NB4 (cell line): Measurements from ENCODE around the gene VGF.

Experiments used
- DNase-seq: peaks from one replicate; pipeline ENCODE4 v3.0.0; 2010; ENCODE audit warnings: low read depth
- H3K4me3 ChIP-seq: one replicate; pipeline ENCODE4 v1.5.1; 2011; ENCODE audit warnings: mild to moderate bottlenecking, low read depth, low read length, moderate library complexity
- CTCF ChIP-seq: IDR thresholded peaks from one replicate; pipeline ENCODE4 v1.5.1; 2012; ENCODE audit warnings: low read depth, low read length
- MAX ChIP-seq: IDR thresholded peaks from 2 replicates; pipeline ENCODE4 v1.6.1; 2011; ENCODE audit warnings: low read depth, low read length
- MYC ChIP-seq: IDR thresholded peaks from 2 replicates; pipeline ENCODE4 v1.6.1; 2011; ENCODE audit warnings: low read depth, low read length
- POLR2A ChIP-seq: IDR thresholded peaks from 2 replicates; pipeline ENCODE4 v1.6.1; 2011; ENCODE audit warnings: mild to moderate bottlenecking; ENCODE audit not compliant: insufficient read length; ENCODE audit errors: extremely low read depth

VGF gene

GRCh38 chr7:101164071-101164840, 1.1 kb downstream of the VGF start:
- TF ChIP-seq CTCF: no peak
- no peak for TF ChIP-seq MYC
- no peak for TF ChIP-seq POLR2A
- no peak for TF ChIP-seq MAX
- H3K4me3 ChIP-seq: no peak overlapping the region
- DNase-seq: peak; percentile 47

DNA sequence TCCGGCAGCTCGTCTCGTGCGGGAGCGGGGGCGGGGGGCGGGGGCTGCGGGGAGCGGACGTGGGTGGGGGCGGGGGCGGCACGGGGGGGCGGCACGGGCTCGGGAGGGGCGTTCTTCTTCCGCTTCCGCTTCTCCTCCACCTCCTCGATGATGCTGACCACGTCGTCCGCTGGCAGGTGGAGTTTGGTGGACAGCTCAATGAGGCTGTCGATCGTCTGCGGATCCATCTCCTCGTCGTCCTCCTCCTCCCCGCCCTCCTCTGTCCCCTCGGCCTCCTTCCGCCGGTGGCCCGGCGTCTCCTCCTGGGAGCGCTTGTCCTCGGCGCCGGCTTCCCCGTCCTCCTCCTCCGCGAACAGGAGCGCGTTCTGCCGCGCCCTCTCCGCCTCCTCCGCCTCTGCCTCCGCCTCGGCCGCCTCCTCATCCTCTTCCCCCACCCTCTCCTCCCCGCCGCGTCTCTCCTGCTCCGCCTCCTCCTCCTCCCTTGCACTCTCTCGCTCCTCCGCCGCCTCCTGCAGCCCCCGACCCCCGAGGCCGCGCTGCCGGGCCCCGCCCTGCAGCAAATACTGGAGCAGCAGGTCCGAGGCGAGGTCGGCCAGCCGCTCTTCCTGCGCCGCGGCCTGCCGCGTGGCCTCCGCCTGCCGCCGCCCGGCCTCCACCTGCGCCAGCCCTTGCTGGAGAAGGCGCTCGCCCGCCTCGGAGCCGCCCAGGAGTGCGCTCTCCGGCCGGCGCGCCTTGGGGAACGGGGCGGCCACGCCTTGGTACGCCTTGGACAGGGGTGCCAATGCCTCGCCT, 1.9 kb downstream of the VGF start:
- H3K4me3 ChIP-seq: peak overlapping the region; percentile 23
- DNase-seq: peak; percentile 82
- TF ChIP-seq POLR2A (peak; percentile 39), CTCF (no peak), MYC (peak; percentile 60; the same call in 1 of the 2 replicates), MAX (peak; percentile 52)

DNA sequence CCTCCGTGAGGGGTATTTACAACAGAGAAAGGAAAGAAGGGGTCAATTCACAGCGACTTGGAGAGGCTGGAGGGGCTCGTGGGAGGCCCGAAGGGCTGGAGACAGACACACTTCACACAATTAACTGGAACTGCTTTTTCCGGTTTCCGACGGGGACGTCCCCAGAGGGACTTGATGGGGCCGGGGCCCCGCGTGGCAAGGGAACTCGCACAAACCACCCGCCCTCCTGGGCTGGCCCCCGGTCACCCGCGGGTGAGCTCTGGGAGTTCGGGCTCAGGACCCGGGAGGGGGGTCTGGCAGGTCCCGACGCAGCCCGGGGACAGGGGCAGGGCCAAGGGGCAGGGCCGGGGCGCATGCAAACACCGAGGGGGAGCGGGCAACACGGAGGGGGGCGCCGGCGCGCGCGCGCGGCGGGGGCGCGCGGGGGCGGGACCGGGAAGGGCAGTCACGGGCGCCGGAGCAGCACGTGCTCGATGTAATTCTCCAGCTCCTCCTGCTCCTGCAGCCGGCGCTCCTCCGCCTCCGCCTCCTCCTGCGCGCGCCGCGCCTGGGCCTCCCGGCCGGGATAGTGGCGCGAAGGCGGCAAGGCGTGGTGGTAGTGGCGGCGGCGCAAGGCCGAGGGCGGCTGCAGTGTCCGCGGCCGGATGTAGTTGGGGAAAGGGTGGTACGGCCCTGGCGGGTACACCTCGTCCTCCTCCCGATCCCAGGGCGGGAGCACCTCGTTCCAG, 2.7 kb downstream of the VGF start:
- TF ChIP-seq MAX (peak; percentile 94), POLR2A (no peak), MYC (peak; percentile 86)
- H3K4me3 ChIP-seq: peak overlapping the region; percentile 38
- peak; percentile 88 for DNase-seq

GRCh38 chr7:101161692-101162471, 3.5 kb downstream of the VGF start:
- no peak for TF ChIP-seq MAX
- TF ChIP-seq CTCF: no peak
- TF ChIP-seq POLR2A: no peak
- TF ChIP-seq MYC: no peak
- no peak for DNase-seq
- H3K4me3 ChIP-seq: peak overlapping the region; percentile 38

GRCh38 chr7:101160910-101161309, 4.5 kb downstream of the VGF start:
- DNase-seq: no peak
- TF ChIP-seq CTCF (no peak), POLR2A (no peak), MYC (no peak), MAX (no peak)
- H3K4me3 ChIP-seq: no peak overlapping the region
